ENCODE results near the gene BORCS5. TPM values are rescaled to one million over a fixed set of nuclear protein-coding genes. Genes with fewer than 3 reads are reported as not detected.

Gene BORCS5
- total RNA-seq, 1 experiment from 2014 or later = 13.9 TPM

- H3K9ac ChIP-seq (ENCODE audit: extremely low read depth, insufficient read length, low read length) = no peak overlapping the region
- no peak overlapping the region for H2BK15ac ChIP-seq (ENCODE audit: low read depth, low read length)
- H3K4me3 Mint-ChIP-seq = no peak overlapping the region
- DNase-seq = no peak
- no peak for TF ChIP-seq CTCF (conservative IDR thresholded peaks at IDR 0.05)
- no peaks in the 10 kb centered on the region for H3K27me3 ChIP-seq (ENCODE audit: insufficient read depth, low read length)
- H3K9me3 ChIP-seq (ENCODE audit: control insufficient read depth, low read depth, low read length) = no peaks in the 10 kb centered on the region
- H3K4me2 ChIP-seq (ENCODE audit: insufficient read depth, insufficient read length, low read length) = no peak overlapping the region
- H4K20me1 ChIP-seq (ENCODE audit: control insufficient read depth, insufficient read depth, insufficient read length) = no peaks in the 10 kb centered on the region
- H3K27me3 Mint-ChIP-seq (ENCODE audit: low read depth) = no peaks in the 10 kb centered on the region
- no peak overlapping the region for H3K14ac ChIP-seq (ENCODE audit: insufficient read depth, low read length)
- no CpG with 5 or more reads among the region's 1 CpG for WGBS (ENCODE audit: extremely low coverage, insufficient read length, low lambda C conversion rate)
- H3K23ac ChIP-seq (ENCODE audit: insufficient read length, low read depth, low read length) = no peak overlapping the region
- no peak overlapping the region for H2BK12ac ChIP-seq (ENCODE audit: insufficient read length, low read depth, low read length)
- no peak overlapping the region for H3K4ac ChIP-seq (ENCODE audit: low read depth, low read length)
- no peak overlapping the region for H4K5ac ChIP-seq (ENCODE audit: insufficient read length, low read depth, low read length)
- peaks cover 2 to 4% (median 2%) of the 10 kb centered on the region in 3 experiments; a peak in 3 of 7 replicates for H3K36me3 Mint-ChIP-seq (ENCODE audit: insufficient read depth in 1 of 3, low read depth in 3 of 3)
- H3K27ac Mint-ChIP-seq = peak overlapping the region in 1 of 3 experiments; percentile 87; a peak in 2 of 7 replicates
- H3K4me1 ChIP-seq (ENCODE audit: insufficient read depth, low read length) = peaks cover 13% of the 10 kb centered on the region
- H4K91ac ChIP-seq (ENCODE audit: insufficient read length, low read depth, low read length) = no peak overlapping the region
- peaks cover 55 to 59% of the 10 kb centered on the region in 2 experiments for H3K4me1 Mint-ChIP-seq
- H4K8ac ChIP-seq (replicated peaks; ENCODE audit: insufficient read length, low read depth, low read length) = no peak overlapping the region
- no peak overlapping the region for H2AFZ ChIP-seq (ENCODE audit: low read length)
- H2BK120ac ChIP-seq (ENCODE audit: low read depth, low read length, poor library complexity, severe bottlenecking) = no peak overlapping the region
- H2AK5ac ChIP-seq (ENCODE audit: insufficient read length, low read length) = no peak overlapping the region
- no peaks in the 10 kb centered on the region for H3K23me2 ChIP-seq (ENCODE audit: insufficient read length, low read depth, low read length, poor library complexity, severe bottlenecking)
- no peak overlapping the region for H3T11ph ChIP-seq (ENCODE audit: low read length)
- H3K27ac ChIP-seq (ENCODE audit: insufficient read length, low read depth, low read length) = no peak overlapping the region
- no peak overlapping the region for H2BK20ac ChIP-seq (ENCODE audit: low read depth, low read length, poor library complexity, severe bottlenecking)
- peaks cover 10% of the 10 kb centered on the region; the same call in 1 of the 2 replicates for H3K79me2 ChIP-seq (ENCODE audit: insufficient read depth, low read length)
- no peak overlapping the region for H3K56ac ChIP-seq (ENCODE audit: insufficient read length, low read depth, low read length)
- no peaks in the 10 kb centered on the region for H3K9me3 Mint-ChIP-seq
- H2BK5ac ChIP-seq (ENCODE audit: insufficient read length, low read length) = no peak overlapping the region
- no peak overlapping the region for H3K18ac ChIP-seq (ENCODE audit: insufficient read length, low read depth, low read length)
- peaks cover 8% of the 10 kb centered on the region for H3K79me1 ChIP-seq (ENCODE audit: insufficient read depth, low read depth, low read length, poor library complexity, severe bottlenecking)
Measured at GRCh38 chr12:12507121-12507520, 150.2 kb downstream of the BORCS5 start.

All from H9 (cell line).